Activated T-cell treated with anti-CD3 and anti-CD28 coated beads, Interleukin-2, amount 50 U/mL, for 1 hour (primary cell): ENCODE data around the gene DNAH7.
"Not testable (repeated sequence)": the region's sequence is repeated elsewhere in the genome, so short reads cannot be mapped to it uniquely, and the experiment has no call there.

Experiments used
- DNase-seq: peaks from one replicate; pipeline ENCODE4 v3.0.0-alpha.2; 2020

Gene DNAH7

DNA sequence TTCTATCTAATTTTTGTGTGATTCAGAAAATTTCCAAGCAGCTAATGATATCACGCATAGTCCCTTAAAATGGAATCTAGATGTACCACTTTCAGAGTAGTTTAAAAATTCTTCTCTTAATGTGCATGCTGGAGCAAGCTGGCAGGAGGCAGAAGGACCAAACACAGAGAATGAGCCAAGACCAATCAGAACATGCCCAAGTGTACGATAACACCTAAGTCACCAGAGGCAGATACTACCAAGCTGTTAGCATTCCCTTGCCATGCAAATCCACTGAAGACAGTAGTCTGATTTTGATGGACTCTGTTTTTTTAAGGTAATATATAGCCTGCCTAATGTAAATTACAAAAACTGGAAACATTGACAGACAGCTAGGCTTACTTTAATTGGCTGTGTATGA is 109.3 kb downstream of the DNAH7 start:
- DNase-seq = no peak

DNA sequence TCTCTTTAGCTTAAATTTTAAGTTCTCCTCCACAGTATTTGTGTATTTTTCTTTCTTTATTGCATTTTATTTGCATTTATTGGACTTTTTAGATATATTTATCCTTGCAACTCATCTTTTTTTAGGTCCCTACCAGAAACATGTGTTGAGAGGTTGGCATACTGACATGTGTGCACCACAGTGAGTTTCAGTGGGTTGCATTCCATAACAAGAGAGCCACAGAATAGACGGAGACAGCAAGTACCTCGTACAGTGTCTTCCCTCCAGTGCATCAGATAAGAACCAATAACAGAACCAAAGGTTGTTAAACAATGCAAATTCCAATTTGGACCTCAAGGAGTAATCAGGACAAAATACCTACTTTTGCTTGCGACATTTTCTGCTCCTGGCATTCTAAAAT is 111.9 kb downstream of the DNAH7 start:
- DNase-seq = no peak

DNA sequence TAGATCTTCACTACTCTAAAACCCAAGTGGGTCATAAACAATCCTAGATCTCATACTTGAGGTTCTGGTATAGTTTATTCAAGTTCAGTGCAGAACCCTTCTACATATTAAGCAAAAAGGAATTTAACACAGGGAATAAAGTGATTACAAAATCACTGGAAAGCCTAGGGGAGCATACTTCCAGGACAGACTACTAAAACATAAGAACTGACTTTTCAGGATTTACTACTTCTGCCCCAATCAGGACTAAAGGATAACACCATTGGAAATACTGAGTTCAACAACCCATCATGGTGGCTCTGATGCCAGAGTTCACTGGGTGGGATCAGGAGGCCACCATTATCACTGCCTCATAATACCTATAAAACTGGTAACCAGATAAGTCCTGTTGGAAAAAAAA is 123.6 kb downstream of the DNAH7 start:
- DNase-seq = no peak

DNA sequence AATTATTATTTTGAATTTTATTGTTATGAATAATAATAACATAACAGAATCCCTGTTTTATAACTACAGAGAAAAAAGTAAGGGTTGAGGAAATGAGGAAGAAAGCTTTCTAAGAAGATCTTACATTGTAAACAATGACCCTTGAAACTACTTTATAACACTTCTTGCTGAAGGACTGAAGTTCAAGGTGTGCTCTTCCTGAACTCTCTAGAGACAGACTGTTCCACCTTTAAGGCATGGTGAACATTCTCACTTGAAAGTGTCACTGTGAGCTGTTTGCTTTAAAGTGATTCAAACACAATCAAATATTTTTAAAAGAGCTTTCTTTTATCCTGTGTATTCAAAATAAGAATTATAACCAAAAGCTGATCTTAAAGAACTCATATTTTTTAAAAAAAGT is 131.5 kb downstream of the DNAH7 start:
- no peak for DNase-seq

DNA sequence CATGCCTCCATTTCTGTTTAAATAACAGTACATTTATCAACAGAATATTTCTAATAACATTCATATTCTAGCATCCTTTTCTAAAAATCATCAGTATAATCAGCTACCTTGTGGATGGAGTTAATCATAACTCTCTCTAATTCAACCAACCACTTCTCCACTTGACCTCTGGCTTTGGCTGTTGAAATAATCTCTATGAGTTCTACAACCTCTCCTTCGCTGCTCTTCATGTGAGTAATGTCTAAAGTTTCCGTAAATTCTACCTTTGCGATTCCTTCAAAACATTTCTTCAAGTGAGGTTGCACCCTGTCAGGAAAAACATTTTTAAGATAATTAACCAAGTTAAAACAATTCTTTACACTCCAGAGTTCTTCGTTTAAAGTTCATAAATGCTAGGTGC is 134.2 kb downstream of the DNAH7 start:
- DNase-seq = no peak

DNA sequence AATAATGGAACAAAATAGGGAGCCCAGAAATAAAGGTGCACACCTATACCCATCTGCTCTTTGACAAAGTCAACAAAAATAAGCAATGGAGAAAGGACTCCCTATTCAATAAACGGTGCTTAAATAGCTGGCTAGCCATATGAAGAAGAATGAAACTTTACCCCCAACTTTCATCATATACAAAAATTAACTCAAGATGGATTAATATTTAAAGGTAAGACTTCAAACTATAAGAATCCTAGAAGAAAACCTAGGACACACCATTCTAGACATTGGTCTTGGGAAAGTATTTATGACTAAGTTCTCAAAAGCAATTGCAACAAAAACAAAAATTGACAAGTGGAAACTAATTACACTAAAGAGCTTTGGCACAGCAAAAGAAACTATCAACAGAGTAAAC is 139.1 kb downstream of the DNAH7 start:
- DNase-seq = no peak

DNA sequence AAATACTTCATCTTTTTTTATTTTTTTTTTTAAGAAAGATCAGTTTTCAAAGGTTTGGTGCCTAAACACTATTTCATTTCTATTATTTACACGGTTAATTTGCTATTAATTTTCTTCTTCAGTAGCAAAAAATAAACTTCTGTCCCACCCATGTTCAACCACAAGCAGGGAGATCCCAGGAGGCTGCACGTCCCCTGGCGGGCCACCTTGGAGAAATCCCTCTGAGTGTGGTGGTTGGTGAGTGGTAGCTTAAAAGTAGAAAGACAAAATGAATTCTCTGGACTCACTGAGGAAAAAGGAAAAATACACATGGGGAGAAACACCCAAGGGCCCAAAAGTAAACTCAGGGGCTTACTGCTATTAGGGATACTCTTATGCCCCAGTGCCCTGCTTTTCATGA is 143.5 kb downstream of the DNAH7 start:
- DNase-seq = no peak

DNA sequence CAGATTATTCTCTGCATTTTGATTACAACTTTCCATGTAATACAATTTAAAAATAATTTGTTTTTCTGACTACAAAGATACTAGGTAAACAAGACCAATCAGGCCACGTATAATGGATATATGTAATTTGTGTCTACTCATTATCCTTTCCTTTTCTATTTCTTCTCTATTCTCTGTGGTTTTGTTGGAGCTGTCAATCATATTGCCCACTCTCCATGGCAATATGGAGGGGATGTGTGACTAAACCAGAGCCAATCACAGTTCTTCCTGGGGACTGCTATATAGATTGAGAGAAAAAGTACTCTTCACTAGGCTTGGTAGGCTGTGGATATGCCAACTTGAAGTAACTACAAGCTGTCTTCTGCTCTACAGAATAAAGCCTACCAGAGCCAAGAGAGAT is 144.7 kb downstream of the DNAH7 start:
- DNase-seq = no peak

DNA sequence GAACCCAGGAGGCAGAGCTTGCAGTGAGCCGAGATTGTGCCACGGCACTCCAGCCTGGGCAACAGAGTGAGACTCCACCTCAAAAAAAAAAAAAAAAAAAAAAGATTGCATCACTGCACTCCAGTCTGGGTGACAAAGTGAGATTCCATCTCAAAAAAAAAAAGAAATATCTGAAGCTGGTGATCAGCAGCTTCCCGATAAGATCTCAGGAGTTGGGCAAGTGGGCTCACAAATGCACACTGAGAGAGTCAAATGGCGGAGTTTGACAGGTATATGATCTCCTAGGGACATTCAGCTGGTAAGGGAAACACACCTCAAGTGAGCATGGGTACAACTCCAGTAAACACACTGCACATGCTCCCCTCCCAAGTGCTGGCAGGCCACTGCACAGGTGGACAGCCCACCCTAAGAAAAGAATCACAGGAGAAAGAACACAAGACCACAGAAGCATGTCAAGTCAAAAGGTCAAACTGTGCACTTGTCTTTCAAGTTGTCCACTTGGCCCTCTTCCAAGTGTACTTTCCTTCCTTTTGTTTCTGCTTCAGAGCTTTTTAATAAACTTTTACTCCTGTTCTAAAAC is 151.5 kb downstream of the DNAH7 start:
- not testable (repeated sequence) for DNase-seq

DNA sequence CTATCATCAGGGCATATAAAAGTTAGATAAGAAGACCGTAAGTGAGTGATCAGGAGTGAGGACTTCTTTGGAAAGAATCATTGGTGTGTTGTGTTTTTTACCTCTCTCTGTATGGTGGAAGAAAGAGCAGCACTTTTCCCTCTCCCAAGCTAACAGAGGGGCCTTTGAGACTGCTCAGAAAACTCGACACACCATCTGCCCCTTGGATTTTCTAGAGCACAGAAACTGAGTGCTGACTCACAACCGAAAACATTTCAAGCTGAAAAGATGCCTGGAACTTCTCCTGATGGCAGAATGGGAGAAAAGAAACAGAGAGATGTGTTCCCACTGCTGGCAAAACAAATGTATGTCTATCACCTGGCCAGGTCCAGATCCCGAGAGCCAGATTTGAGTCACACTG is 156.6 kb downstream of the DNAH7 start:
- DNase-seq = no peak

DNA sequence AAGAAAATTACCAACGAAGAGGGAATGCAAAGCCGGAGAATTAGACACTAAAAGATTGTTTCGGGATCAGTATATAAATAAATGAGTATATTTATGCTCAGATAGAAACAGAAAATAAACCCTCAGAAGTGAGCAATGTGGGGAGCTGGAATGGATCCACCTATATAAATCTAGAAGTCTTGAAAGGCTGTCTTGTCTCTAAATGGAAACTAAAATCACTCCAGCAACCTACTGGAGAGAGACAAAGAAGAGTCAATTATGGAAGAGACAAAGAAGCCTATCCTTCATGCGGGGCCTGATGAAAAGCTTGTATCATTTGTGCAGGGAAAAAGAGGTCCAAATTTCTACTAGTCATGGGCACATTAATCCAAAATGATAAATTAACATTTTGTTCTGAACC is 158.1 kb downstream of the DNAH7 start:
- no peak for DNase-seq

DNA sequence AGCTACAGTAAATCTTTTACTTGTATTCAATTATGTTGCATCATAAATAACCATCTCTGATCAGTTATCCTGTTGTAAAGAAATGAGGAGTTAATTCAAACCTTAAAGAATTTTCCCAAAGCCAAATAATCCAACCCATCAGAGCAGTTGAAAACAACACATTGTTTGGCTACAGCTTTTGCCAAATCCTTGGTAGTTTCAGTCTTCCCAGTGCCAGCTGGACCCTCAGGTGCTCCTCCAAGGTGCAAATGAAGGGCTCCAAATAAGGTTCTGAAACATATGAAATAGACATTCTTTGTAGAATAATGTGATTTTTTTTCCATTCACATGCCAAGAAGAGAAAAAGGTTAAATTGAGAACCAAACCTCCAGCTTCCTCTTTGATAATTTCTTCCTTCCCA is 158.7 kb downstream of the DNAH7 start:
- no peak for DNase-seq

DNA sequence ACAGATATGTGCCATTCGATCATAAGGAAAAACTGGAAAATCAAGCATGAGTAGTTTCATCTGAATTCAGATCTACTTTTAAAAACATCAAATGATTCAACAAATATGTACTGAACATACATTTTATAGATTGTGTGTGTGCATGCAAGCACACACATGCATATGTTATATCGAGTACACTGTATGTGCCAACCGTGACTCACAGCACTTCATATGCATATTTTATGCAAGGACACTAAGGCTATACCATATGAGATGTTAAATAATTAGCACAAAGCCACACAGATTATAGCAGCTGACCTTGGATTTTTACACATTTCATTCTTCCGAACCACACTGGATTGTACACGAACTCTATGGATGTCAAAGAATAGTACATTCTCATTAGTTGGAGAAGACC is 161.2 kb downstream of the DNAH7 start:
- DNase-seq = no peak

DNA sequence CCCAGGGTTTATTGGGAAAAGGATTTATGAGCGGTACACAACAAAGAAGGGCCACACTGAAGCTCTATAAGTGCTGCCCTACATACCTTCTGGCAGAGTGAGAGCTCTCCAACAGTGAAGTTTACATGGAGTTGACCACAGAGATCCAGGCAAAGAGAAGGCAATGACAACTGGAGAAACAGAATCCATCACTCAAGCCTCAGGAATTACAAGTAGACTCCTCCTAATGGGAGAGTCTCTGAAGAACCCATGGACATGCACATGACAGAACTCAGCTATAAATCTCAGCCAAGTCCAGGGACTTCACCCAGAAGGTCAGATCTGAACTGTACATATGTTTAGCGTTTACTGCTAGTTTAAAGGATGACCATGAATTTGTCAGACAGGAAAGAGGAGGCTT is 164.7 kb downstream of the DNAH7 start:
- DNase-seq = no peak

DNA sequence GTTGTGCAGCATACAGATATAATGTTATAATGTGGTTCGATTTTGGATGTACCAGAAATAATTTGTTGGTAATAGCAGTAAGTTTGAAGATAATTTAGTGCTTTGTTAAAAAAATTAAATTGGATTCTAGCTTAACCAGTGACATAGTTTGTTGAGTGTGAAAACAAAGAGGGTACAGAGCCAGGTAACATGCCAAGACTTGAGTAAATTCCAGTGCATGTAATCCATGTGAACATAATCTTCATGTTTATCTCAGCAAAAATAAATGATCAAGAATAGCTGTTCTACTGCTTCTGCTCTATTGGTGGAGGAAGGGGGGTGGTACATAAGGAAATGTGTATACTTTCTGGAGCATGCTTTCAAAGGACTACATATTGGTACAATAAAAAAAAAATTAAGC is 165.8 kb downstream of the DNAH7 start:
- no peak for DNase-seq

DNA sequence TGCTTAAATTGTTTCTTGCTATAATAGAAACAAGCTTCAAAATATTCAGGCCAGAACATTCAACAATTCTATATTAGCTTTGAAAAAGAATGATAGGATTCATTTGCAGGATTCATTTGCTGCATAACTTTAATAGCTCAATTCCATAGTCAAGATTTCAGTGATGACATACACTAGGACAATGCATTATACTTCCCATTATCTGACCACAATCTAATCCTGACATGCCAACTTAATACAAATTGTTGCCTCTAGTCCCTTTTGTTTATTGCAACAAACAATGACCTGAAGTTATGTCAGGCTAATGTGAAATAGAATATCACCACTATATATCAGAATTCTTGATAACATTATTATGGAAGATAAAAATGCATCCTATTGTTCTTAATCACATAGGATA is 169.4 kb downstream of the DNAH7 start:
- no peak for DNase-seq

DNA sequence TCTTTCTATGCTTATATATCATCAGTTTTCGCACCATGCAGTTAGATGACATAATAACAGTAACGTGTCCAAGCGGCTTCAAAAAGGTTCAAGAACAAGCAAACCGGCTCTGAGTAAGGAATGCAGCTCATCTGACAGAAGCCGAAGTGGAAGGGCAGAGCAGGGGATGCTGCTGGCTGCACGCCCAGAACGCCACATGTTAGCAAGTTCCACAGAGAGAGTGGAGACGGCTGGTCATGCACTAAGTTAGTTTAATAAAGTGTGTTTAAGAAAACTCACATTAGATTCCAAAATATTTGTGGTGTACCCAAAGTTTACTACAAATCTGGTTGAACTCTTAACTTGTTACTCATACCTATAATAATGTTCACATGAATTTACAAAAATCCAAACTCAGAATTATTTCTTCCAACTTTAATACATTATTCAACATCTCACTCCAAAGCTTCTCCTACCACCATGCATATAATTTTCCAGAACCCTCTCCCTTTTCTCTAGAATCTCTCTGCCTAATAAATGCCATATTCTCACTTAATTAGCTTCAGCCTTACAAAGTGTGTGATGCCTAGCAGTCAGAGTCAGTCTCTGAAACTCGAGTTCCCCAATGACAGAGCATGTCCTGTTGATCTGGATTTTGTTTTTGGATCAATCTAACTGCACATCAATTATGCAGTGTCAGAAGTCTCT is 170.0 kb downstream of the DNAH7 start:
- no peak for DNase-seq

DNA sequence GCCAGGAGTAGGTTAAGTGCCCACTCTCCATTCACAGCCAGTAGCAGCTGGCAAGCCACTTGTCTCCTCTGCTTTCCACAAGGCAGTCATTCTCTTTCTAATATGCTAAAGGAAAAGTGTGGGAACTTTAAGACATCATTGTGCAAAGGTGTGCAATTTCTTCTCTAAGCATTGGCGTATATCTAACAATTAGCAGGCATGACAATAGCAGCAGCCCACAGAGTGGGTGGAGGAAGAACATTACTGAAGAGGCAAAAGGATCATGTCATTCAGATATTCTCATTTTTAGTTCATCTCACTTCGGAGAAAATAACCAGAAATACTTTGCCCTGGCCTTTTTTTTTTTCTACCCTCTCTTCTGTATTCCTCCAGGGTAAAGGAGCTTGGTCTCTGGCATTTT is 177.6 kb downstream of the DNAH7 start:
- no peak for DNase-seq

DNA sequence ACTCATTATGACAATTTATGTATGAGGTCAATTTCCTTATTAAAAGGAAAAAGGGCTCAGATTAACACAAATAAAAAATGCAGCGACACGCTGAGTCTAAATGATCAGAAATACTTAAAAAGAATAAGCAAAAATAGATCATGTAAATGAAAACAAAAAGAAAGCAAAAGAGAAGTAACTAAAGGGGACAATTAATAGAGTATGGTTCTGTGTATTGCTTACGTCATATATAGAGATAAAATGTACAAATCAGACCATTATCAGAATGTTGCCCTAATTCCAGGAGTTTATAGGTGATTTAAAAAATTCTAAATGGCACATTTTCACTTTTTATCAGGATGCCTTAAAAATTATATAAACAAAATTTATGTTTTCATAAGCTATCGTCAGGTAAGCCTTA is 189.5 kb downstream of the DNAH7 start:
- DNase-seq = no peak

DNA sequence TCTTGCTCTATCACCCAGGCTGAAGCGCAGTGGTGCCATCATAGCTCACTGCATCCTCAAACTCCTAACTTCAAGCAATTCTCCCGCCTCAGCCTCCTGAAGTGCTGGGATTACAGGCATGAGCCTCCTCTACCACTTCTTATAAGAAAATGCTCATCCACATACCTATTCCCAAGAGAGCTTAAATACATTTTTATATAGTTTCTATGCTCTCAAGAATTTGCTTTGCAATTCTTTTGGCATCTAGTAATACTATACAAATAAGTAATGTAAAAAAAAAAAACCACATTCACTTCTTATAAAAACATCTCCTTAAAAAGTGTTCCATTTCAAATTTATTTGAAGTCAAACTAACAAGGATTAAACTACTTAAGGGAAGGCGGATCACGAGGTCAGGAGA is 197.3 kb downstream of the DNAH7 start:
- no peak for DNase-seq

DNA sequence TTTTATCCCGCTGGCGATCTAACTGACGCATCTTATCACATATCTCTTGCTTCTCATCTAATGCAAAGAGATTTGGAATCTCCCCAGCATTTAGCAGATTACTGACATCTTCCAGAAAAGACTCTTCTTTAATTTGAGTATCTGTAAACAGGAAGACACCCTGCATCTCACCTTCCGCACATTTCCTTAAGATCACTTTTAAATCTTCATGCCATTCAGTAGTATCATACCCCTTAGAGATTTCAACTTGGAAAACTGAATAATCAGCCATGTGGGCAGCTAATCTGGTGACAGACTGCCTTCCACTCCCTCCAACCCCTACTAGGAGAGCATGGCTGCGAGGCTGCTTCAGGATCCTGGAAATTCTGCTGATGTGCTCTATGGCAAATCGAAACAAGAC is 204.3 kb downstream of the DNAH7 start:
- no peak for DNase-seq

DNA sequence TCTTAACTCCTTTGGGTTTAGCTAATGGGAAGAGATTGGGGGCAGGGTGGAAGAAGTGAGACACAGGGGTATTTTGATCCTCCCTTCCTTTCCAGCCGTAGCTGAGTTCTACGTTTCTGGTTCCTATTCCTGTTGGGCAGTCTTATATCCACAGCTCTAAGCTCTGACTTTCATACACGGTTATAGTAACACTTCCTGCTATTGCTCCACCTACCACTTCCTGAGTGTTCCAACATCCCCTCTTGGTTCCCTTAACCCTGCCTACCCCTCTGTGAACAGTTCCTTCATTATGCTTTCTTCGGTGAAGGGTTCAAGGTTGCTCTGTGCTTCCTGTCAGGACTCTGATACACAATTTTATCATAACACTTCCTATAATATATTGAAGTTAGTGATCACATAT is 205.1 kb downstream of the DNAH7 start:
- DNase-seq = no peak

DNA sequence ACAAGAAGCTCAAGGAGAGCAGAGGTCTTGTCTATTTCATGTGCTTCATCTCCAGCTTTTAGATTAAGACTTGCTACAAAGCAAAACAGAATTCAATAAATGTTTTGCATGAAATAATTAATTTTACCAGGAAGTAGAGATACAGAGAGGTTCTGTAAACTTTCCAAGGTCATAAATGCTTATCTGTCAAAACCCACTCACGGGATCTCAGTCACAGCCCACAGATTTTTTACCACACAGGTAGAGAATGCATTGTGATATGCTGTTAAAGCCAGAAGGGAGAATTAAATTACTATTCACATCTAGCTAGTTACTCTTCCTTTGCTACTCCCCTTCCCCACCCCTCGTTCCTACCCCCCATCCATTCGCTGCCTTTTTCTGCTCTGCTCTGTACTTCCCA is 205.5 kb downstream of the DNAH7 start:
- no peak for DNase-seq

DNA sequence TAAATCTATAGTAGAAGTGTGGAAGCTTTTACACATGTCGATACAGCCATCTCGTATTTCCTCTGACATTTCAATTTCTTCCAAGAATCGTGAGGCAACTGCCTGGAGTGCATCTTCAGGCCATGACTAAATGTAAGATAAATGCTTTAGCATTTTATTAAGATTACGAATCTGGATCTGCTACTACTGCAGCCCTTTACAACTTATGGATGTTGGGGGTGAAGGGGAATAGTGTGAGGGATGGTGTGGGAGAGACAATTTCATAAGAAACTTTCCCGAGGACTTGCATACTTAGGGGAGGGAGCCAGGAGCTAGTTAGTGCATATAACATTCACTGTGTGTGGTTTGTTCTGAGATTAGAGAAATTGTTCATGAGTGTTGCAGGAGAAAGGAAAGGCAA is 206.8 kb downstream of the DNAH7 start:
- DNase-seq = no peak

DNA sequence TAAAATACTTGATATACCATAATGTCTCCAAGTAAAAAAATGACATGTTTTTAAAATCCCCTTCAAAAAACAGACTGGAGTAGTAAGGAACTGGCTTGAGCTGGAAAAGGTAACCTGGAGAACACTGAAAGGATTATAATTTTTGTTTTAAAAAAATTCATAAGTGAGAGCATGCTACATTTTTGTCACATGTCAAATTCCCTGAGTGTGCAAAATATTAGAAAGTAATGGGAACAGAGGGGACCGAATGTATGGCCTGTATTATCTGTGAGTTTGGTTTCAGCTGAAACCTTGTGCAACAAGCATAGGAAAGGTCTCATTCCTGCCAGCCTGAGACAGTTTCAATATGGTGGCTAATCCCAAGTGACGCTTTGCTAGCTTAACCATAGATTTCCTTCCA is 209.1 kb downstream of the DNAH7 start:
- no peak for DNase-seq
